Gastrocnemius medialis (tissue), 4 donors: ENCODE data around the gene PAPLN. TPM values are rescaled to one million over a fixed set of nuclear protein-coding genes. Genes with fewer than 3 reads are reported as not detected.

ENCODE experiments used
- ATAC-seq, 2 donors: fragments of 150-250 bp; one replicate each; pipeline ENCODE4 v1.9.1; 2016
- DNase-seq, 2 donors: peaks; one replicate each; pipeline ENCODE4 v3.0.0-alpha.2; 2019
- H3K27ac ChIP-seq, 4 donors: fragments of 200-600 bp; sonication (generic); 1 replicate in 1 of 4; 2 replicates in 3 of 4; pipeline ENCODE4 v1.5.1; 2016 to 2018; ENCODE audit warnings: mild to moderate bottlenecking in 2 of 4, moderate library complexity in 1 of 4
- H3K27me3 ChIP-seq, 3 donors: fragments of 200-600 bp; sonication (generic) in 2 of 3; 1 replicate in 1 of 3; 2 replicates in 2 of 3; pipeline versions ENCODE4 v1.5.1 to v1.6.0; 2016 to 2019; ENCODE audit warnings: mild to moderate bottlenecking in 1 of 3, moderate library complexity in 1 of 3
- H3K36me3 ChIP-seq, 2 donors: fragments of 200-600 bp; sonication (generic) in 1 of 2; one replicate each; pipeline ENCODE4 v1.5.1; 2017 to 2018
- H3K4me1 ChIP-seq, 2 donors: fragments of 200-600 bp; sonication (generic) in 1 of 2; one replicate each; pipeline ENCODE4 v1.5.1; 2016 to 2017; ENCODE audit warnings: mild to moderate bottlenecking in 2 of 2
- H3K4me3 ChIP-seq, 4 donors: fragments of 200-600 bp; sonication (generic) in 3 of 4; 1 replicate in 1 of 4; 2 replicates in 3 of 4; pipeline ENCODE4 v1.5.1; 2016 to 2019; ENCODE audit warnings: mild to moderate bottlenecking in 2 of 4
- H3K9me3 ChIP-seq, 3 donors: fragments of 200-600 bp; sonication (generic) in 2 of 3; 1 replicate in 1 of 3; 2 replicates in 2 of 3; pipeline ENCODE4 v1.5.1; 2016 to 2019
- CTCF ChIP-seq, 5 experiments: fragments of 450-650 bp in 3 of 5; fragments of 200-600 bp in 2 of 5; sonication (generic) in 2 of 5; IDR thresholded peaks in 4 of 5; conservative IDR thresholded peaks in 1 of 5; 1 replicate in 4 of 5; 2 replicates in 1 of 5; pipeline ENCODE4 v1.5.1; 2016 to 2019; ENCODE audit warnings: antibody characterized with exemption in 5 of 5, mild to moderate bottlenecking in 3 of 5, moderate library complexity in 3 of 5
- POLR2A ChIP-seq, 2 donors: fragments of 450-650 bp; IDR thresholded peaks; one replicate each; pipeline ENCODE4 v1.6.1; 2017; ENCODE audit warnings: antibody characterized with exemption in 2 of 2, mild to moderate bottlenecking in 2 of 2, moderate library complexity in 2 of 2
- in situ Hi-C, 4 donors: fragments of 200-750 bp; cut with MboI; loops; one replicate each; pipeline versions ENCODE4 v1.15.0 to v1.8.0; 2017; ENCODE audit warnings: low sequenced_read_pairs in 4 of 4
- intact Hi-C: fragments of 100-400 bp; cut with DNase I; formaldehyde crosslinking; loops from one replicate; pipeline ENCODE4 v1.15.1; 2023; ENCODE audit warnings: low total_unique reads
- total RNA-seq, 4 donors: library from RNA; depleted of rRNA; stranded (reverse); fragments of >200 nt; gene quantifications; one replicate each; pipeline versions ENCODE4 v1.1.0 to v1.2.3, GENCODE V29; 2016

The PAPLN gene
- total RNA-seq, 4 donors from 2014 or later = 1.9 to 5.0 (median 2.5) TPM

GRCh38 chr14:73255693-73256225 lies 18.5 kb downstream of the PAPLN start:
- Histone ChIP-seq H3K9me3 (no peaks in the 10 kb centered on the region), H3K27me3 (no peaks in the 10 kb centered on the region), H3K4me1 (no peaks in the 10 kb centered on the region), H3K27ac (no peak overlapping the region), H3K36me3 (no peaks in the 10 kb centered on the region), H3K4me3 (no peak overlapping the region)
- intact Hi-C loops (no loop called here), in situ Hi-C loops (no loop called here)
- no peak for TF ChIP-seq POLR2A (IDR thresholded peaks at IDR 0.05)
- TF ChIP-seq CTCF (IDR thresholded peaks at IDR 0.05 in 4 of 5, conservative IDR thresholded peaks at IDR 0.05 in 1 of 5) = no peak
- DNase-seq = no peak
- ATAC-seq = no peak

GRCh38 chr14:73258076-73258475 lies 20.8 kb downstream of the PAPLN start:
- ATAC-seq (no peak), DNase-seq (no peak)
- H3K27ac ChIP-seq = no peak overlapping the region
- H3K9me3 ChIP-seq = no peaks in the 10 kb centered on the region
- no peaks in the 10 kb centered on the region for H3K27me3 ChIP-seq
- no peak overlapping the region for H3K4me3 ChIP-seq
- TF ChIP-seq CTCF (IDR thresholded peaks at IDR 0.05 in 4 of 5, conservative IDR thresholded peaks at IDR 0.05 in 1 of 5) = no peak
- TF ChIP-seq POLR2A (IDR thresholded peaks at IDR 0.05) = no peak
- H3K4me1 ChIP-seq = no peaks in the 10 kb centered on the region
- in situ Hi-C loops = no loop called here
- H3K36me3 ChIP-seq = no peaks in the 10 kb centered on the region
- intact Hi-C loops = no loop called here

- intact Hi-C loops = no loop called here
- peak in 1 of 2 donors; percentile 4 for DNase-seq
Observed at GRCh38 chr14:73258845-73259611, 21.7 kb downstream of the PAPLN start.

GRCh38 chr14:73259837-73260236 lies 22.5 kb downstream of the PAPLN start:
- Histone ChIP-seq H3K36me3 (no peaks in the 10 kb centered on the region), H3K27ac (no peak overlapping the region), H3K9me3 (no peaks in the 10 kb centered on the region), H3K4me1 (no peaks in the 10 kb centered on the region), H3K4me3 (no peak overlapping the region), H3K27me3 (no peaks in the 10 kb centered on the region)
- in situ Hi-C loops (no loop called here), intact Hi-C loops (no loop called here)
- ATAC-seq = no peak
- no peak for DNase-seq
- TF ChIP-seq POLR2A (IDR thresholded peaks at IDR 0.05) (no peak), CTCF (IDR thresholded peaks at IDR 0.05 in 4 of 5, conservative IDR thresholded peaks at IDR 0.05 in 1 of 5) (no peak)

More at GRCh38 chr14:73258845-73259611, 21.7 kb downstream of the PAPLN start:
- in situ Hi-C loops = no loop called here
- Histone ChIP-seq H3K4me1 (no peaks in the 10 kb centered on the region), H3K4me3 (no peak overlapping the region), H3K27ac (no peak overlapping the region), H3K27me3 (no peaks in the 10 kb centered on the region), H3K36me3 (no peaks in the 10 kb centered on the region), H3K9me3 (no peaks in the 10 kb centered on the region)
- ATAC-seq = no peak
- no peak for TF ChIP-seq POLR2A (IDR thresholded peaks at IDR 0.05)
- TF ChIP-seq CTCF (IDR thresholded peaks at IDR 0.05 in 4 of 5, conservative IDR thresholded peaks at IDR 0.05 in 1 of 5) = no peak
